ENCODE data around the gene CIROP. TPM values are rescaled to one million over a fixed set of nuclear protein-coding genes. Genes with fewer than 3 reads are reported as not detected.
A peak's percentile ranks its signal among the peaks of the same experiment; 100 is the strongest.

Gene CIROP
- total and polyA plus RNA-seq, 2 donors (not counting 1 experiment from before 2014, with no cell fraction given): not detected

DNA sequence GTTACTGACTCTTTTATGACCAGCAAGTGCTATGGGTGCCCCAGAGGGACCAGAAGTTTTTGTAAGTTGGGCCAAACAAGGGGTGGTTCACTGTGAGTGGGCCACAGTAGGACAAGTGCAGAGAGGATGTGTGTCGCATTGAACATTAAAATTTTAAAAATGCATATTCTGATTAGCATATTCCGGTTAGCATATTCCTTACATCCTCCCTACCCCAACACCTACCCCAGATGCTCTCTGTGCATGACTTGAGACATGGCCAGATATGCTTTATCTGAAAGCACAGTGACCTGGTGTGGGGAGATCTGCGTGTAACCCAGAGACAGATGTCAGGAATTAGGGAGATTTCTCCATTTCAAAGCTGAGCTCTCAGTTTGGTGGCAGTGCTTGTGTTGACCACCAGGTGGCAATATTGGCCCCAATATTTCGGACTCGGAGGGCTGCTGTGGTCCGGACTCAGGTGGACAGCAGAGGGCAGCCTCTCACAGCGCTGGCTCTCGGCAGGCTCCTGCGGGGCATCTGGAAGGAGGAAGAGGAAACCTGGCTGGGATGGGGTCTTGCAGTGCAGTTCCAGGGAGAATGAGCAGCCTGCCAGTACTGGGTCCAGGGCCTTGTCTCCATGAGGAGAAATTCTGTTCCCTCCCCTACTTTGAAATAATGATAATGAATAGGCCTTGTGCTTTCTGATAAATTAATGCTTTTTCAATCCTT lies 15.9 kb upstream of the CIROP start:
- peaks cover 34% of the 10 kb centered on the region for H3K4me1 Mint-ChIP-seq
- ATAC-seq (ENCODE audit: low read depth) (peak; percentile 95), DNase-seq (peak; percentile 89)
- H3K9me3 Mint-ChIP-seq (ENCODE audit: insufficient read depth): no peaks in the 10 kb centered on the region
- peak overlapping the region; percentile 79 for H3K4me3 Mint-ChIP-seq
- Histone ChIP-seq H2AFZ (ENCODE audit: insufficient read depth, low read depth, low read length, poor library complexity, severe bottlenecking) (peak overlapping the region; percentile 79), H3K36me3 (replicated peaks in 1 of 2; ENCODE audit: control extremely low read depth in 1 of 2, control insufficient read depth in 1 of 2, extremely low read depth in 1 of 2, insufficient read depth in 2 of 2, low read length in 1 of 2) (no peaks in the 10 kb centered on the region), H4K20me1 (ENCODE audit: control insufficient read depth, insufficient read depth, low read length, poor library complexity, severe bottlenecking) (no peaks in the 10 kb centered on the region), H3K79me2 (ENCODE audit: control insufficient read depth, insufficient read depth, low read length) (no peaks in the 10 kb centered on the region), H3K9me3 (ENCODE audit: control extremely low read depth in 1 of 3, control insufficient read depth in 2 of 3, insufficient read depth in 1 of 3, low read length in 2 of 3) (peaks cover 0 to 3% (median 0%) of the 10 kb centered on the region in 3 donors), H3K4me1 (ENCODE audit: control insufficient read depth in 2 of 2, insufficient read depth in 2 of 2, low read length in 2 of 2) (peaks cover 32 to 35% of the 10 kb centered on the region in 2 donors), H3K4me3 (ENCODE audit: control extremely low read depth in 1 of 5, extremely low read depth in 1 of 5, insufficient read depth in 1 of 5, low read depth in 2 of 5, low read length in 4 of 5) (peak overlapping the region in 4 of 5 experiments; percentile 27 to 36 (median 30)), H3K27ac (ENCODE audit: low read length in 2 of 2) (peak overlapping the region; percentile 72 to 88), H3K9ac (ENCODE audit: low read length) (peak overlapping the region; percentile 45), H3K4me2 (replicated peaks; ENCODE audit: low read depth, low read length, poor library complexity, severe bottlenecking) (peak overlapping the region; percentile 77), H3K27me3 (replicated peaks in 1 of 4; ENCODE audit: control extremely low read depth in 1 of 4, control insufficient read depth in 3 of 4, insufficient read depth in 4 of 4, low read length in 3 of 4) (no peaks in the 10 kb centered on the region)
- 0% methylated on average over 7 of the region's 9 CpGs for WGBS (ENCODE audit: insufficient coverage)
- intact Hi-C loops (cut with micrococcal nuclease): loop anchor here (1.0 to 2.0 kb wide), 6 partner anchors 25 to 260 kb away; partner anchors contain the start of genes ACIN1, C14orf119 and HOMEZ
- TF ChIP-seq, protein P1, sequence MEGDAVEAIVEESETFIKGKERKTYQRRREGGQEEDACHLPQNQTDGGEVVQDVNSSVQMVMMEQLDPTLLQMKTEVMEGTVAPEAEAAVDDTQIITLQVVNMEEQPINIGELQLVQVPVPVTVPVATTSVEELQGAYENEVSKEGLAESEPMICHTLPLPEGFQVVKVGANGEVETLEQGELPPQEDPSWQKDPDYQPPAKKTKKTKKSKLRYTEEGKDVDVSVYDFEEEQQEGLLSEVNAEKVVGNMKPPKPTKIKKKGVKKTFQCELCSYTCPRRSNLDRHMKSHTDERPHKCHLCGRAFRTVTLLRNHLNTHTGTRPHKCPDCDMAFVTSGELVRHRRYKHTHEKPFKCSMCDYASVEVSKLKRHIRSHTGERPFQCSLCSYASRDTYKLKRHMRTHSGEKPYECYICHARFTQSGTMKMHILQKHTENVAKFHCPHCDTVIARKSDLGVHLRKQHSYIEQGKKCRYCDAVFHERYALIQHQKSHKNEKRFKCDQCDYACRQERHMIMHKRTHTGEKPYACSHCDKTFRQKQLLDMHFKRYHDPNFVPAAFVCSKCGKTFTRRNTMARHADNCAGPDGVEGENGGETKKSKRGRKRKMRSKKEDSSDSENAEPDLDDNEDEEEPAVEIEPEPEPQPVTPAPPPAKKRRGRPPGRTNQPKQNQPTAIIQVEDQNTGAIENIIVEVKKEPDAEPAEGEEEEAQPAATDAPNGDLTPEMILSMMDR (IDR thresholded peaks at IDR 0.05): peak; percentile 99
- TF ChIP-seq EZH2 (IDR thresholded peaks at IDR 0.05; ENCODE audit: borderline replicate concordance, insufficient read depth, low read depth, low read length, poor library complexity, severe bottlenecking): no peak
- H3K27me3 Mint-ChIP-seq: peaks cover 7% of the 10 kb centered on the region
- ChIA-PET POLR2A (interaction anchor here (0.6 to 1.2 kb wide), 3 partner anchors 26 to 435 kb away, joined by 3 to 5 read pairs (median 3); partner anchors contain the start of genes ACIN1, C14orf119 and PABPN1), CTCF (interaction anchor here (0.6 to 9.6 kb wide), 42 partner anchors 8 to 492 kb away, joined by 3 to 249 read pairs (median 4); partner anchors contain the start of genes ACIN1, C14orf119, PABPN1 and PPP1R3E)
- H3K27ac Mint-ChIP-seq: peak overlapping the region; percentile 89
